ENCODE data around the gene UBXN4. TPM values are rescaled to one million over a fixed set of nuclear protein-coding genes. Genes with fewer than 3 reads are reported as not detected.

The UBXN4 gene
- total and polyA plus RNA-seq, 10 donors = 36.6 to 101 (median 89.1) TPM

DNA sequence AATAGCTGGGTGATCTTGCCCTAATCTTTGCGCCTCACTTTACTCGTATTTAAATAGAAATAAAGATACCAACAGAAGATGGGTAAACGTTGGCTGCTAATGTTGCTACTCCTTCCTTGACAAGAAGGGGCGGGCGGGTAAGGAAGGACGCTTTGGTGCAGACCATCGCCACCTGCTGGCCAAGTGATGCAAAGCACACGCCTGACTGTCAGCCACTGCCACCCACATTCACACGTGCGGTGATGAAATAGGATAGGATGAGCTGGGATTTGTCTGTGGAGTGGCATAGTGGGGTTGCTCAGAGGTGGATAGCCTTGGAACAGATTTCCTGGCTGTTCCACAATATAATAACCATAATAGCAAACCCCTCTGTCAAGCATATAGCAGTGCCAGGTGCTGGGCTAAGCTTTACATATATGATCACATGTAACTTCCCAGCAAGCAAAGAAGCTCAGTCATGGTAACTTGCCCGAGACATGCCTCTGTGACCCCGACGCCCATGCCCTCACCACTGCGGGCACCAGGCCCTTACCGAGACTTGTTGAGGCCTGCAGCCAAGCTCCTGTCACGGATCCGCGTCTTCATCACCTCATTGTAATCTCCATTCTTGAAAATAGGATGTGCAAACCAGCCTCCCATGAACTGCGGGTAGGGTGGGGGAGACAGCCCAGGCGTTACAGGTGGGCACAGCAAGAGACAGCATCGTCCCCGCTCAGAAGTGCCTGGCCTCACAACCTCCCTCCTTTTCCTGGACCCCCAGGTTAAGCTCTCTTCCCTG is 56.0 kb downstream of the UBXN4 start:
- no peak overlapping the region for H3K27ac ChIP-seq
- WGBS, 5 donors = 40 to 52% (median 49%) methylated on average over 22 of the region's 22 CpGs
- H3K4me3 ChIP-seq = no peak overlapping the region
- TF ChIP-seq POLR2AphosphoS5 (IDR thresholded peaks at IDR 0.05) = no peak
- TF ChIP-seq POLR2A (IDR thresholded peaks at IDR 0.05) = no peak
- TF ChIP-seq, protein P1, sequence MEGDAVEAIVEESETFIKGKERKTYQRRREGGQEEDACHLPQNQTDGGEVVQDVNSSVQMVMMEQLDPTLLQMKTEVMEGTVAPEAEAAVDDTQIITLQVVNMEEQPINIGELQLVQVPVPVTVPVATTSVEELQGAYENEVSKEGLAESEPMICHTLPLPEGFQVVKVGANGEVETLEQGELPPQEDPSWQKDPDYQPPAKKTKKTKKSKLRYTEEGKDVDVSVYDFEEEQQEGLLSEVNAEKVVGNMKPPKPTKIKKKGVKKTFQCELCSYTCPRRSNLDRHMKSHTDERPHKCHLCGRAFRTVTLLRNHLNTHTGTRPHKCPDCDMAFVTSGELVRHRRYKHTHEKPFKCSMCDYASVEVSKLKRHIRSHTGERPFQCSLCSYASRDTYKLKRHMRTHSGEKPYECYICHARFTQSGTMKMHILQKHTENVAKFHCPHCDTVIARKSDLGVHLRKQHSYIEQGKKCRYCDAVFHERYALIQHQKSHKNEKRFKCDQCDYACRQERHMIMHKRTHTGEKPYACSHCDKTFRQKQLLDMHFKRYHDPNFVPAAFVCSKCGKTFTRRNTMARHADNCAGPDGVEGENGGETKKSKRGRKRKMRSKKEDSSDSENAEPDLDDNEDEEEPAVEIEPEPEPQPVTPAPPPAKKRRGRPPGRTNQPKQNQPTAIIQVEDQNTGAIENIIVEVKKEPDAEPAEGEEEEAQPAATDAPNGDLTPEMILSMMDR (IDR thresholded peaks at IDR 0.05 in 8 of 11, conservative IDR thresholded peaks at IDR 0.05 in 3 of 11) = peak; percentile 60 to 94 (median 91)
- no peaks in the 10 kb centered on the region for H3K27me3 ChIP-seq (replicated peaks in 1 of 7)
- intact Hi-C loops (cut with DNase I; ENCODE audit: low total_unique reads) = no loop called here
- DNase-seq = peak; percentile 93
- H3K4me1 ChIP-seq = peaks cover 0 to 13% (median 6%) of the 10 kb centered on the region in 6 donors
- H3K36me3 ChIP-seq = no peaks in the 10 kb centered on the region
- H3K9me3 ChIP-seq = peaks cover 0 to 34% (median 30%) of the 10 kb centered on the region in 8 donors

DNA sequence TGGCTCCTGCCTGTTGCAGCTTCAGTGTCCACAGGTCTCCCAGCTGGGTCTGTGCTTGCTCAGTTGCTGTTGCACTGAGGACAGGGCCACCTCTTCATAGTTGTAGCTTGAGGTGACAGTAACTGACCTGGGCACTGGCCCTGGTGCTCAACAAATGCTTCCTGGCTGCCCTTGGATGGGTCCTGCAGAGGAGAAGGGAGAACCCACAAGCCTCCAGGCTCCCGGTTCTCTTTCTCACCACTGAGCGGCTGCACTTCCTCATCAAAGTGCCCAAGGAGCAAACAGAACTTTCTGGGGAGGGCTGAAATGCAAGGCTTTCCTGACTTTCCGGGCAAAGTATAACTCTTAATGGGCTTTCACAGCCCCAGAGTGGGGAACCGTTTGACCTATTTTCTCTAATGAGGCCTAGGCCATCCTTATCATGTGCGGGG is 56.6 kb downstream of the UBXN4 start:
- Histone ChIP-seq H3K9me3 (peaks cover 0 to 34% (median 30%) of the 10 kb centered on the region in 8 donors), H3K4me1 (peaks cover 0 to 13% (median 6%) of the 10 kb centered on the region in 6 donors), H3K36me3 (no peaks in the 10 kb centered on the region), H3K27ac (no peak overlapping the region), H3K4me3 (no peak overlapping the region), H3K27me3 (replicated peaks in 1 of 7) (no peaks in the 10 kb centered on the region)
- TF ChIP-seq, protein P1 (IDR thresholded peaks at IDR 0.05 in 8 of 11, conservative IDR thresholded peaks at IDR 0.05 in 3 of 11) = peak in 1 of 11 experiments; percentile 14
- TF ChIP-seq POLR2A (IDR thresholded peaks at IDR 0.05) (no peak), POLR2AphosphoS5 (IDR thresholded peaks at IDR 0.05) (no peak)
- intact Hi-C loops (cut with DNase I; ENCODE audit: low total_unique reads) = no loop called here
- DNase-seq = no peak
- 39 to 64% (median 48%) methylated on average over 4 to 5 of the region's 5 CpGs for WGBS, 5 donors

DNA sequence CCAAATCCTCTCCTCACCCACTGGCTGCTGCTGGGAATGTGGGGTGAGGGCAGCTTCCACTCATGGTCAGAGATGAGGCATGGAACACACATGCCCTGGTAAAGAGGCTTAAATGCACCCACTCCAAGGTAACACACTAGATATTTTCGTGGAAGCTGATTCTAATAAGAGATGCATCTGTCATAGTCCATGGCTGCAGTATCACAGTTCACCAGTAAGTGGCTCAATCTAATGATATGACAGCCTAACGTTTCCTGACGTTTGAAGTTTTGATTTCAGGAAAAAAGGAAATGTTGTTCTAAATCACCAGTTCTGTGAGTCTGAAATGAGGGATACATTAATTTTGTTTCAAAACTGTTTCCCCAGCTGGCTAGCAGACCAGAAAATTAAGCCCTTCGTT is 57.1 kb downstream of the UBXN4 start:
- intact Hi-C loops (cut with DNase I; ENCODE audit: low total_unique reads) = no loop called here
- Histone ChIP-seq H3K4me1 (peaks cover 0 to 13% (median 6%) of the 10 kb centered on the region in 6 donors), H3K27me3 (replicated peaks in 1 of 7) (no peaks in the 10 kb centered on the region), H3K9me3 (peaks cover 0 to 34% (median 30%) of the 10 kb centered on the region in 8 donors), H3K27ac (no peak overlapping the region), H3K4me3 (no peak overlapping the region), H3K36me3 (no peaks in the 10 kb centered on the region)
- 33 to 45% (median 41%) methylated on average over 4 of the region's 4 CpGs for WGBS, 5 donors
- TF ChIP-seq POLR2AphosphoS5 (IDR thresholded peaks at IDR 0.05) = no peak
- TF ChIP-seq, protein P1 (IDR thresholded peaks at IDR 0.05 in 8 of 11, conservative IDR thresholded peaks at IDR 0.05 in 3 of 11) = no peak
- no peak for TF ChIP-seq POLR2A (IDR thresholded peaks at IDR 0.05)
- no peak for DNase-seq

DNA sequence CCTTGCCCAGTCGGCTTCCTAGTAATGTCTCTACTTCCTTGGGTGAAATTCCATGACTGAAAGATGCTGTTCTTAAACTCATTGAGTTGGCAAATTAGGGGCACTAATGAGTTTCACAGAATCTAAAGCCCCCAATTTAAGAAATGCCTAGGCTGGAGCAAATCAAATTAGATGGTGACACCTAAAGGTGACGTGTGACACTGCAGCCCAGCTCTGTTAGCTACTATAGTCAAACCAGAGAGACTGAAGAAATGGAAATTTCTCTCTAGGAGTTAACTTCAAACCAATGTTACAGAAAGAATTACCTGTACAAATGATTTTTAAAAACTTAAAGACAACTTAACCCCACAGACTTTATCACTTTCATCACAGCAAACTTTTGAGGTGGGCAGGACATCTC is 58.1 kb downstream of the UBXN4 start:
- peaks cover 0 to 34% (median 30%) of the 10 kb centered on the region in 8 donors for H3K9me3 ChIP-seq
- H3K36me3 ChIP-seq = no peaks in the 10 kb centered on the region
- H3K4me3 ChIP-seq = no peak overlapping the region
- H3K4me1 ChIP-seq = peaks cover 0 to 10% (median 6%) of the 10 kb centered on the region in 6 donors
- no peak for DNase-seq
- TF ChIP-seq, protein P1 (IDR thresholded peaks at IDR 0.05 in 8 of 11, conservative IDR thresholded peaks at IDR 0.05 in 3 of 11) = no peak
- TF ChIP-seq POLR2A (IDR thresholded peaks at IDR 0.05) (no peak), POLR2AphosphoS5 (IDR thresholded peaks at IDR 0.05) (no peak)
- no peaks in the 10 kb centered on the region for H3K27me3 ChIP-seq (replicated peaks in 1 of 7)
- intact Hi-C loops (cut with DNase I; ENCODE audit: low total_unique reads) = no loop called here
- H3K27ac ChIP-seq = no peak overlapping the region
- 35 to 61% (median 38%) methylated on average over 2 of the region's 2 CpGs for WGBS, 5 donors

Data from spleen (tissue), 11 donors.